Measurements from ENCODE around the gene PLCD3. TPM values are rescaled to one million over a fixed set of nuclear protein-coding genes. Genes with fewer than 3 reads are reported as not detected.
A peak's percentile ranks its signal among the peaks of the same experiment; 100 is the strongest.

PLCD3 gene
- total RNA-seq, 4 donors from 2014 or later = 35.4 to 68.4 (median 44.2) TPM

DNA sequence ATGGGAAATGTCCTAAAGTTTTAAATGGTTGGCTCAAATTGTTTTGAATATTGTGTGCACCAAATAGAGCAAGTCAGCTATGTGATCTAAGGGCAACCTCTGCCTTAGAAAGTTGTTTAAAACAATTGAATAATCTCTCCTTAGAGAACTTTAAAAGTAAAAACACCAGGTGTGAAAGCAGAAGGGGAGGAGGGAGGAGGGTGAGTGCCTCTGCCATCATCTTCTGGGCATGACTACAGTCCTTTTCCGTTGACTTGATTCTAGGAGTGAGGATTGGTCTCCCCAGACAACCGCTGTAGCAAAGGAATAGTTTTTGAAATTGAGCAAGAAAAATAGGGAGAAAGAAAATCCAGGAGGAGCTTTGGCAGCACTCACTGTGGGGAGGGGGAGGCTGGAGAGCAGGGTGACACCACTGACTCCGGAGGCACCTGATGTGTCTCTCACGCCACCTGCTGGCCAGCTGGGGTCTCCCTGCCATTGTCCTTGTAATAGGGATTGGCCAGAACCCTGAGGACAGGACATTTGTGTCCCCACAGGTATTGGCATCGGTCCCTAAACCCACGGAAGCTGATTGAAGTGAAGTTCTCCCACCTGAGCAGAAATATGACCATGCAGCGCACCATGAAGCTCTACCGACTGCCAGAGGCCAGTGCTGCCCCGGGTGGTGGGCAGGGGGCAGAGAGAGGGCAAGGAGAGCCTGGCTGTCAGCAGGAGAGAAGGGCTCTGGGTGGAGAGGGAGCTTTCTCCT is 33.3 kb downstream of the PLCD3 start:
- TF ChIP-seq, protein P1, sequence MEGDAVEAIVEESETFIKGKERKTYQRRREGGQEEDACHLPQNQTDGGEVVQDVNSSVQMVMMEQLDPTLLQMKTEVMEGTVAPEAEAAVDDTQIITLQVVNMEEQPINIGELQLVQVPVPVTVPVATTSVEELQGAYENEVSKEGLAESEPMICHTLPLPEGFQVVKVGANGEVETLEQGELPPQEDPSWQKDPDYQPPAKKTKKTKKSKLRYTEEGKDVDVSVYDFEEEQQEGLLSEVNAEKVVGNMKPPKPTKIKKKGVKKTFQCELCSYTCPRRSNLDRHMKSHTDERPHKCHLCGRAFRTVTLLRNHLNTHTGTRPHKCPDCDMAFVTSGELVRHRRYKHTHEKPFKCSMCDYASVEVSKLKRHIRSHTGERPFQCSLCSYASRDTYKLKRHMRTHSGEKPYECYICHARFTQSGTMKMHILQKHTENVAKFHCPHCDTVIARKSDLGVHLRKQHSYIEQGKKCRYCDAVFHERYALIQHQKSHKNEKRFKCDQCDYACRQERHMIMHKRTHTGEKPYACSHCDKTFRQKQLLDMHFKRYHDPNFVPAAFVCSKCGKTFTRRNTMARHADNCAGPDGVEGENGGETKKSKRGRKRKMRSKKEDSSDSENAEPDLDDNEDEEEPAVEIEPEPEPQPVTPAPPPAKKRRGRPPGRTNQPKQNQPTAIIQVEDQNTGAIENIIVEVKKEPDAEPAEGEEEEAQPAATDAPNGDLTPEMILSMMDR (IDR thresholded peaks at IDR 0.05) = peak in 1 of 3 donors; percentile 85
- DNase-seq (ENCODE audit: low spot score) (peak; percentile 89), ATAC-seq (ENCODE audit: low FRiP score) (peak; percentile 81)

DNA sequence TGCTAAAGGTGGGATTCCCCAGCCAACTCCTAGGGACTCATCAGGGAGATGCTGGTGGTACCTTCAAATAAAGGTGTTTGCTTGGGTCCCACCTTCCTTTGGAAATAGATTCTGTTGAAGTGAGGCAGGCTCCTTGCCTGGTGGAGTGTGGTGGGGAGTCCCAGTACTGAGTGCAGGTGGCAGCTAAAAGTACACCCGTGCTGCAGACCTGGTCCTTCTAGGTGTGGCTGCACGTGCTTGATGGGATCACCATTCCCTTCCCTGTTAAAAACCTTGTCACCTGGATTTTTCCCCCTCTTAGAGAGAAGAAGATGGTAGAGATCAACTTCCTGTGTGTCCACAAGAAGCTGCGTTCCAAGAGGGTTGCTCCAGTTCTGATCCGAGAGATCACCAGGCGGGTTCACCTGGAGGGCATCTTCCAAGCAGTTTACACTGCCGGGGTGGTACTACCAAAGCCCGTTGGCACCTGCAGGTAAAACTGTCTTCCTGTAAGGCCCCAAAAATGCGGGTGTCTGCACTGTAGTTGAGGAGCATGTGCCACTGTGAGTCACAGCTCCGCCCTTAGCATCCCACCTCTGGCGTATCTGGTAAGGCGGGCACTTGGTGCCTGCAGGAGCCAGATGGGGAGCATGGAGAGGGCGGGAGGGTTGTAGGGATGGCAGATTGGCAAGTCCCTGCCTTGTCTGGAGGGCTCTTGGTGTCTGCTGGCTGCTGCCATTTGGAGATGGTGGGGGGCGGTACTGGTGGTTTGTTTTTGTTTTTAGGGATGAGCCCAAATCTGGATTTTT is 34.0 kb downstream of the PLCD3 start:
- DNase-seq (ENCODE audit: low spot score) (no peak), ATAC-seq (ENCODE audit: low FRiP score) (peak; percentile 29)
- TF ChIP-seq, protein P1 (IDR thresholded peaks at IDR 0.05) = no peak

DNA sequence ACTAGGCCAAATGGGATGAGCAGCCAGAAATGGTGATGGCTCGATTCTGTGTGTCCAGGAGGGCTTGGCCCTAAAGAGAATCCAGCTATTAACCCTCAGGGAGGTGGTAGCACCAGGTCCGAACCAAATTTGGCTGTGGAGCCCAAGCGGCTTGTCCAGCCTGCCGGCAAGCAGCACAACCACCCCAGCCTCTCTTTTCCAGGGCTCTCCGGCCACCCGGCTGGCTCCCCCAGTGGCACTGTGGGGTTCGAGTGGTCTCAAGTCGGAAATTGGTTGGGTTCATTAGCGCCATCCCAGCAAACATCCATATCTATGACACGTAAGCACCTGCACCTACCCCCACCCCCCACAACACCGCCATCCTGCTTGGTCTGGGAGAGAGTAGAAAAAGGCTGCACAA is 35.4 kb downstream of the PLCD3 start:
- TF ChIP-seq, protein P1 (IDR thresholded peaks at IDR 0.05) = no peak
- ATAC-seq (ENCODE audit: low FRiP score) = no peak

DNA sequence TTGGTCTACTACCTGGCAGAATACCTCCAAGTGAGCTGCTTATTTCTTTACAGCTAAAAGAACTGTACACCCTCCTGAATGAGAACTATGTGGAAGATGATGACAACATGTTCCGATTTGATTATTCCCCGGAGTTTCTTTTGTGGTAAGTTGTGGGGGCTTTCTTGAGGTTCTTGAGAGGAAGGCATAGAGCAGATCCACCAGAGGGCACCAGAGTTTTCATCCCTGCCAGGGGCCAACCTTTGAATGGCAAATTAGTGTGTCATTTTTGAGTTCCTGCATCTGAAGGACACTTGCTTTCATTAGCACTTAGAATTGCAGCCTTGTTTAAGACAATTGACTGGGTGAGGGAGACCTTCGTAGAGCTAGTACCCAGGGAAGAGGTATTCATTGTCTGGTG is 36.2 kb downstream of the PLCD3 start:
- no peak for ATAC-seq (ENCODE audit: low FRiP score)
- DNase-seq (ENCODE audit: low spot score) = no peak
- TF ChIP-seq, protein P1 (IDR thresholded peaks at IDR 0.05) = peak in 1 of 3 donors; percentile 20

More for the DNA sequence above, 35.4 kb downstream of the PLCD3 start:
- DNase-seq (ENCODE audit: low spot score) = no peak

DNA sequence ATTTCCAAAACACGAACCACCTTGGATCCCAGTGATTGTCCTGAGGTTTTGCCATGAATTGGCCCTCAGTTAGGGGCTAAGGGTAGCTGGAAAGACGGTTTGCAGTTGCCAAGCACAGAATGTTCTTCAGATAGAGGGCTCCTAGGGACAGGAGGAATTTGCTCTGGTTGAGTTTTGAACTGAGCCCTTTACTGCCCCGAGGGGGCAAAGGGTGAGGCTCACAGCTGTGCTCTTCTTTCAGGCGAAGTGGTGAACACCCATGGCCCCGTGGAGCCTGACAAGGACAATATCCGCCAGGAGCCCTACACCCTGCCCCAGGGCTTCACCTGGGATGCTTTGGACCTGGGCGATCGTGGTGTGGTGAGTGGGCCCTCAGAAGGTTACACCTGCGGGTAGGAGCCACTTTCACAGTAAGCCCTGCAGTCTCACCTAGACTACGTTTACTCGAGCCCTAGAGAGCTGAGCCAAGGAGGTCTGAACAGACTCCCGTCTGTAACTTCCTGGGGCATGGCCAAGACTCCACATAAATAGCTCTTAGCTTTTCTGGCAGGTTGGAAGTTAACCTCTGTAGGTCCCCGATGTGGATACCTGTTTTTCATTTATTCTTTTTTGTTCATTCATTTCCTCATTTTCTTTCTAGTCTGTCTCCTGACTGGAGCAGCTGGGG is 38.7 kb downstream of the PLCD3 start:
- ATAC-seq (ENCODE audit: low FRiP score) = peak; percentile 10
- TF ChIP-seq, protein P1 (IDR thresholded peaks at IDR 0.05) = no peak
- DNase-seq (ENCODE audit: low spot score) = no peak

DNA sequence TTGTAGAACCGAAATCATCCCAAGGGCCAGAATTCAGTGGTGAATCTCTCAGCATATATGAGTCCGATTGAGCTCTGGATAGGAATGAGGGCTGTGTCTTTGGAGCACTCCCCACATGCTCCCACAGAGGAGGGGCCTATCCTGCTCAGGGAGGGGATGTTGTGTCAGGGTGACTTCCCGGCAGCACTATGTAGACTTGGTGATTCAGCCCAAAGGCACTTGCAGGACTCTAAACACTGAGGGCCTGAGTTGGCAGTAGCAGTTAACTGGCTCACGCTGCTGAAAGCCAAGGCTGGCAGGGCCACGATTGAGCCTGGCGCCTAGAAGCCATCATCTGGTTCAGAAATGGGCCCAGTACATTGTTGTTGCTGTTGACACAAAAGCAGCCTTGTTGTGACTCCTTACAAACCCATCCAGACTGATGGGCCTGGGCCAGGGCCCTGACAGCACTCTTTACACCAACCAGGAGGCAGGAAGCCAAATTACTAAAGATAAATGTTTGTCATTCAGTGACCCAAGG is 39.3 kb downstream of the PLCD3 start:
- peak; percentile 98 for ATAC-seq (ENCODE audit: low FRiP score)
- TF ChIP-seq, protein P1 (IDR thresholded peaks at IDR 0.05) = no peak
- DNase-seq (ENCODE audit: low spot score) = peak; percentile 62
